Smooth muscle cell (in vitro differentiated cells): ENCODE data around the gene ATP1A2. TPM values are rescaled to one million over a fixed set of nuclear protein-coding genes. Genes with fewer than 3 reads are reported as not detected.

Source experiments
- DNase-seq: peaks from one replicate; lab custom pipeline; 2025; ENCODE audit not compliant: unreplicated experiment; lab: John Stamatoyannopoulos, UW
- H2AFZ ChIP-seq: fragments of 200-600 bp; sonication (generic); 2 replicates; pipeline ENCODE4 v1.6.0; 2016; ENCODE audit warnings: antibody characterized with exemption, low read depth, mild to moderate bottlenecking
- H3F3A ChIP-seq: fragments of 200-600 bp; sonication (generic); 2 replicates; pipeline ENCODE4 v1.6.0; 2017; ENCODE audit warnings: antibody characterized with exemption, low read depth
- H3K27ac ChIP-seq: fragments of 200-600 bp; sonication (generic); 2 replicates; pipeline ENCODE4 v1.5.1; 2016; ENCODE audit warnings: low read depth, mild to moderate bottlenecking
- H3K27me3 ChIP-seq: fragments of 200-600 bp; sonication (generic); 2 replicates; pipeline ENCODE4 v1.6.1; 2016; ENCODE audit warnings: low read depth, mild to moderate bottlenecking
- H3K36me3 ChIP-seq: fragments of 200-600 bp; sonication (generic); 2 replicates; pipeline ENCODE4 v1.5.1; 2016; ENCODE audit warnings: low read depth
- H3K4me1 ChIP-seq: fragments of 200-600 bp; sonication (generic); 2 replicates; pipeline ENCODE4 v1.5.1; 2016; ENCODE audit warnings: low read depth
- H3K4me2 ChIP-seq: fragments of 200-600 bp; sonication (generic); 2 replicates; pipeline ENCODE4 v1.6.0; 2016; ENCODE audit warnings: mild to moderate bottlenecking
- H3K4me3 ChIP-seq: fragments of 200-600 bp; sonication (generic); 2 replicates; pipeline ENCODE4 v1.5.1; 2016; ENCODE audit warnings: mild to moderate bottlenecking
- H3K79me2 ChIP-seq: fragments of 200-600 bp; sonication (generic); 2 replicates; pipeline ENCODE4 v1.6.0; 2016; ENCODE audit warnings: low read depth, mild to moderate bottlenecking
- H3K9ac ChIP-seq: fragments of 200-600 bp; sonication (generic); 2 replicates; pipeline ENCODE4 v1.6.0; 2016; ENCODE audit warnings: low read depth
- H3K9me3 ChIP-seq: fragments of 200-600 bp; sonication (generic); replicated peaks from 2 replicates; pipeline ENCODE4 v1.5.1; 2016; ENCODE audit warnings: low read depth
- H4K20me1 ChIP-seq: fragments of 200-600 bp; sonication (generic); 2 replicates; pipeline ENCODE4 v1.6.0; 2016; ENCODE audit warnings: low read depth
- WGBS: methylation state at CpG from one replicate; pipeline ENCODE4 v1.1.7; 2016; ENCODE audit warnings: low lambda C conversion rate; 5-methylcytosine and 5-hydroxymethylcytosine counted together
- polyA plus RNA-seq: library from polyadenylated mRNA; unstranded; fragments of >200 nt; fragmentation: Nextera tagmentation; extraction: Ambion mirVana; gene quantifications from 2 replicates; pipeline ENCODE4 v1.2.1, GENCODE V29; 2016
- total RNA-seq: library from RNA; depleted of rRNA; stranded (reverse); fragments of >200 nt; gene quantifications from 2 replicates; pipeline ENCODE4 v1.2.3, GENCODE V29; 2014
- TF ChIP-seq, protein P1 (sequence below): fragments of 200-600 bp; sonication (generic); IDR thresholded peaks from 2 replicates; pipeline ENCODE4 v1.5.1; 2017; ENCODE audit warnings: borderline replicate concordance, mild to moderate bottlenecking, antibody characterized with exemption; ENCODE audit not compliant: insufficient read depth, poor library complexity, severe bottlenecking

Gene ATP1A2
- total and polyA plus RNA-seq, 2 experiments from 2014 or later, result not detected

DNA sequence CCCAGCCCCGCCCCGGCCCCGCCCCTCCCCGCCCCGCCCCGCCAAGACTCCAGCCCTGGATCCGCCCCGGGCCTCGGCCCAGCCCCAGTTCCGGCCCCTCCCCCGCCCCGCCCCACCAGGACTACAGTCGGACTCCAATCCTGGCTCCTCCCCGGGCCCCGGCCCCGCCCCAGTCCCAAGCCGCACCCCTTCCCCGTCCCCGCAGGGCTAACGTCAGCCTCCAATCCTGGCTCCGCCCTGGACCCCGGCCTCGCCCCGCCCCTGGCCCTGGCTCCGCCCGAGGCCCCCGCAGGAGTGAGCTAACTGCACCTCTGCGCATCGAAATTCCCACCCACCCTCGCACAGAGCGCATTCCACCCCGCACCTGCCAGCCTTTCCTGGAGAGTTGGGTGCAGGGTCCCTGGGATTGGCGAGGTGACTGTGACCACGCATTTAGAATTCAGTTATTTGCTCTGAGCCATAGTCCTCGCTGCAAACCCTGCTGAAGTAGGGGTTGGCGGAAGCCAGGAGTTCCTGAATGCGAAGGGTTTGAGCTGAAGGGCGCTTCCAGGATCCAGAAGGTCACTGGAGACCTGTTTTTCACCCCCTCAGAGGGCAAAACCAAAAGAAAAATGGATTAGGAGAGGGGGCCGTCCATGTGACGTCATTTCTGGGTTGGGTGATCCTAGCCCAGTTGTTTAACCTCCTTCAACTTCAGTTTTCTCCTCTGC is 16.6 kb upstream of the ATP1A2 start:
- Histone ChIP-seq H3K27ac (peak overlapping the region; percentile 2), H3K9ac (peak overlapping the region; percentile 61), H3F3A (peaks cover 8% of the 10 kb centered on the region), H4K20me1 (no peaks in the 10 kb centered on the region), H3K4me1 (peaks cover 15% of the 10 kb centered on the region), H2AFZ (peak overlapping the region; percentile 86), H3K36me3 (no peaks in the 10 kb centered on the region), H3K79me2 (no peaks in the 10 kb centered on the region), H3K27me3 (no peaks in the 10 kb centered on the region), H3K4me2 (peak overlapping the region; percentile 87), H3K9me3 (no peaks in the 10 kb centered on the region), H3K4me3 (peak overlapping the region; percentile 52)
- TF ChIP-seq, protein P1, sequence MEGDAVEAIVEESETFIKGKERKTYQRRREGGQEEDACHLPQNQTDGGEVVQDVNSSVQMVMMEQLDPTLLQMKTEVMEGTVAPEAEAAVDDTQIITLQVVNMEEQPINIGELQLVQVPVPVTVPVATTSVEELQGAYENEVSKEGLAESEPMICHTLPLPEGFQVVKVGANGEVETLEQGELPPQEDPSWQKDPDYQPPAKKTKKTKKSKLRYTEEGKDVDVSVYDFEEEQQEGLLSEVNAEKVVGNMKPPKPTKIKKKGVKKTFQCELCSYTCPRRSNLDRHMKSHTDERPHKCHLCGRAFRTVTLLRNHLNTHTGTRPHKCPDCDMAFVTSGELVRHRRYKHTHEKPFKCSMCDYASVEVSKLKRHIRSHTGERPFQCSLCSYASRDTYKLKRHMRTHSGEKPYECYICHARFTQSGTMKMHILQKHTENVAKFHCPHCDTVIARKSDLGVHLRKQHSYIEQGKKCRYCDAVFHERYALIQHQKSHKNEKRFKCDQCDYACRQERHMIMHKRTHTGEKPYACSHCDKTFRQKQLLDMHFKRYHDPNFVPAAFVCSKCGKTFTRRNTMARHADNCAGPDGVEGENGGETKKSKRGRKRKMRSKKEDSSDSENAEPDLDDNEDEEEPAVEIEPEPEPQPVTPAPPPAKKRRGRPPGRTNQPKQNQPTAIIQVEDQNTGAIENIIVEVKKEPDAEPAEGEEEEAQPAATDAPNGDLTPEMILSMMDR, result no peak
- peak; percentile 93 for DNase-seq
- WGBS, result 8% methylated on average over 31 of the region's 40 CpGs

- WGBS, result 96% methylated on average over 2 of the region's 2 CpGs
- Histone ChIP-seq H3K4me3 (no peak overlapping the region), H3K9ac (no peak overlapping the region), H2AFZ (peak overlapping the region; percentile 86), H3K27ac (no peak overlapping the region), H3K79me2 (no peaks in the 10 kb centered on the region), H3K27me3 (no peaks in the 10 kb centered on the region), H4K20me1 (no peaks in the 10 kb centered on the region), H3K9me3 (no peaks in the 10 kb centered on the region), H3K36me3 (no peaks in the 10 kb centered on the region), H3F3A (peaks cover 8% of the 10 kb centered on the region), H3K4me2 (peak overlapping the region; percentile 87), H3K4me1 (peaks cover 23% of the 10 kb centered on the region)
- no peak for DNase-seq
- TF ChIP-seq, protein P1, result no peak
Observed at GRCh38 chr1:160099716-160100375, 15.7 kb upstream of the ATP1A2 start.

GRCh38 chr1:160101037-160101716 is 14.4 kb upstream of the ATP1A2 start:
- H4K20me1 ChIP-seq, result no peaks in the 10 kb centered on the region
- no peaks in the 10 kb centered on the region for H3K79me2 ChIP-seq
- H3K4me3 ChIP-seq, result no peak overlapping the region
- WGBS, result 31% methylated on average over 13 of the region's 13 CpGs
- TF ChIP-seq, protein P1, result peak; percentile 92
- peak overlapping the region; percentile 54 for H3K27ac ChIP-seq
- no peak overlapping the region for H3K9ac ChIP-seq
- H3K27me3 ChIP-seq, result no peaks in the 10 kb centered on the region
- peaks cover 23% of the 10 kb centered on the region for H3K4me1 ChIP-seq
- peak; percentile 37 for DNase-seq
- peaks cover 8% of the 10 kb centered on the region for H3F3A ChIP-seq
- no peaks in the 10 kb centered on the region for H3K36me3 ChIP-seq
- H3K4me2 ChIP-seq, result peak overlapping the region; percentile 78
- peak overlapping the region; percentile 27 for H2AFZ ChIP-seq
- H3K9me3 ChIP-seq, result no peaks in the 10 kb centered on the region
